ENCODE measurements around the gene MLLT11. TPM values are rescaled to one million over a fixed set of nuclear protein-coding genes. Genes with fewer than 3 reads are reported as not detected.

MLLT11 gene
- 3.9 TPM for total RNA-seq
- 1 to 10 TPM; 3.1 to 4.4 (median 4.2) TPM for polyA plus RNA-seq

- Mint-ChIP-seq H3K9me3 (peaks cover 0 to 3% (median 0%) of the 10 kb centered on the region in 7 donors), H3K4me1 (peaks cover 0 to 51% (median 32%) of the 10 kb centered on the region in 4 donors), H3K27me3 (peaks cover 15% of the 10 kb centered on the region), H3K27ac (peak within 1 kb of the TSS; percentile 97 to 98 (median 97)), H3K4me3 (peak within 1 kb of the TSS; percentile 95 to 99 (median 99)), H3K36me3 (peaks cover 33% of the 10 kb centered on the region)
- H3K27me3 ChIP-seq (ENCODE audit: control insufficient read depth, insufficient read depth, low read length): no peaks in the 10 kb centered on the region
- peaks cover 38% of the 10 kb centered on the region for H3K4me1 ChIP-seq (ENCODE audit: control insufficient read depth, insufficient read depth, low read length, poor library complexity, severe bottlenecking)
- peaks cover 8% of the 10 kb centered on the region for H3K36me3 ChIP-seq (ENCODE audit: control insufficient read depth, insufficient read depth, low read length)
- peak within 1 kb of the TSS; percentile 94 for H3K27ac ChIP-seq (ENCODE audit: insufficient read depth, low read length, poor library complexity, severe bottlenecking)
- no peak for ATAC-seq (ENCODE audit: low read depth in 2 of 2)
- peak within 1 kb of the TSS; percentile 96 for H3K4me3 ChIP-seq (ENCODE audit: low read depth, low read length)
- DNase-seq: peak in 1 of 3 donors; percentile 37
- no peaks in the 10 kb centered on the region for H3K9me3 ChIP-seq (ENCODE audit: control insufficient read depth in 2 of 2, low read length in 2 of 2)
These were observed at the start of gene MLLT11 for GRCh38 chr1:151060007-151060656. Gene MLLT11, plus strand, starts transcription at chr1:151060397. Its CDS starts 6,828 bp downstream, at chr1:151067225.

DNA sequence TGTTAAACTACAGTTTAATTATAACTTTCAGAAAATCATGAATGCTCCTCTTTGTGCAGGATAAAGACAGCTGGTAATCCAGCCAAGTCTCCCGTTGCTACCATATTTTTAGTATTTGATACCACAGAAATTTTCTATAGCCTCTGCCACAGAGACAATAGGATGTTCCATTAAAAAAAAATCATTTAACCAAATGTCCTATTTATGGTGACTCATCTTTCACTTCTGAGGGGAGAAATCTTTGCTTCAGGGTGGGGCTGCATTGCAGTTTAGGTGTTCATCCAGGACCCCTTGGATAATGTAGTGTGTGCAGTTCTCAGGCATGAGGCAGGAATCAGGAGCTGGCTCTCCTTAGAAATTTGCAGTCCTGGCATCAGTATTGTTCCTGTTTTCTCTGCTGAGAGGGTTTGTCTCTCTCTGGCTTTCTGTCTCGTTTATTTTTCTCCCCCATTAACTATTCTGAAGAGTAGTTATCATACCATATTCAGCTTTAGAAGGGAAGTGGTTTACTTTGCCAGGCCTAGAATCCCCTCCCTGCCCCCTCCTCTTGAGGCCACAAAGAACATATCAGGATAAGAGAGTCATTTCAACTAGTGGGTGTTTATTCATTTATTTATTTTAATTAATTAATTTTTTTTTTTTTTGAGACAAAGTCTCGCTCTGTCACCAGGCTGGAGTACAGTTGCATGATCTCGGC is 48.9 kb upstream of the MLLT11 start:
- Mint-ChIP-seq H3K4me1 (peaks cover 31 to 74% (median 44%) of the 10 kb centered on the region in 4 donors), H3K9me3 (no peaks in the 10 kb centered on the region), H3K36me3 (peaks cover 15% of the 10 kb centered on the region), H3K4me3 (peak overlapping the region; percentile 35 to 98 (median 58)), H3K27me3 (no peaks in the 10 kb centered on the region), H3K27ac (peak overlapping the region in 1 of 3 donors; percentile 91)
- ATAC-seq (ENCODE audit: low read depth in 2 of 2) (no peak), DNase-seq (no peak)
- Histone ChIP-seq H3K36me3 (ENCODE audit: control insufficient read depth, insufficient read depth, low read length) (no peaks in the 10 kb centered on the region), H3K4me1 (ENCODE audit: control insufficient read depth, insufficient read depth, low read length, poor library complexity, severe bottlenecking) (peaks cover 41% of the 10 kb centered on the region), H3K27me3 (ENCODE audit: control insufficient read depth, insufficient read depth, low read length) (no peaks in the 10 kb centered on the region), H3K4me3 (ENCODE audit: low read depth, low read length) (no peak overlapping the region), H3K27ac (ENCODE audit: insufficient read depth, low read length, poor library complexity, severe bottlenecking) (no peak overlapping the region), H3K9me3 (ENCODE audit: control insufficient read depth in 2 of 2, low read length in 2 of 2) (no peaks in the 10 kb centered on the region)

DNA sequence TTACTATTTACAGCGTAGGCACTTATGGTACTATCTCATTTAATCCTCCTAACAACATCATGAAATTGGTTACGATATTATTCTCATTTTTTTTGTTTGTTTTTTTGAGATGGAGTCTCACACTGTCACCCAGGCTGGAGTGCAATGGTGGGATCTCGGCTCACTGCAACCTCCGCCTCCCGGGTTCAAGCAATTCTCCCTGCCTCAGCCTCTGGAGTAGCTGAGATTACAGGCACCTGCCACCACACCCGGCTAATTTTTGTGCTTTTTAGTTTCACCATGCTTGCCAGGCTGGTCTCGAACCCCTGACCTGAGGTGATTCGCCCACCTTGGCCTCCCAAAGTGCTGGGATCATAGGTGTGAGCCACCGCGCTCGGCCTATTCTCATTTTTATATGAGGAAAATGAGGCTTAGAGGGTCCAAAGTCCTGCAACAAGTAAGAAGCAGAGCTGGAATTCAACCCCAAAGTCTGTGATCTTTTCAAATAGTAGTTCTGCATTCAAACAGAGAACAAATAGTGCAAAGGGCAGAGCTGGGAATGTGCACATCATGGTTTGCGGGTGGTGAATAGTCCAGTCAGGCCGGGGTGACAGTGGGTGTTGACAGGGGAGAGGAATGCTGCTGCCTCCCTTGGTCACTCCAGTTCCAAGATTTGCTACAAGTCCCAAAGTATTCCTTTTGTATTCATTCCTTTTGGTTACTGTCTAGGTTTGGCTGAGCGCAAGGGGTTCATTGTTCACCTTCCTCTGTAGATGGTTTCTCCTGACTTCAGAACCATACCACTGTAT is 47.3 kb upstream of the MLLT11 start:
- Histone ChIP-seq H3K9me3 (ENCODE audit: control insufficient read depth in 2 of 2, low read length in 2 of 2) (no peaks in the 10 kb centered on the region), H3K4me3 (ENCODE audit: low read depth, low read length) (no peak overlapping the region), H3K36me3 (ENCODE audit: control insufficient read depth, insufficient read depth, low read length) (no peaks in the 10 kb centered on the region), H3K27ac (ENCODE audit: insufficient read depth, low read length, poor library complexity, severe bottlenecking) (no peak overlapping the region), H3K27me3 (ENCODE audit: control insufficient read depth, insufficient read depth, low read length) (no peaks in the 10 kb centered on the region), H3K4me1 (ENCODE audit: control insufficient read depth, insufficient read depth, low read length, poor library complexity, severe bottlenecking) (peaks cover 26% of the 10 kb centered on the region)
- peaks cover 26 to 58% (median 33%) of the 10 kb centered on the region in 4 donors for H3K4me1 Mint-ChIP-seq
- H3K9me3 Mint-ChIP-seq: no peaks in the 10 kb centered on the region
- H3K36me3 Mint-ChIP-seq: peaks cover 15% of the 10 kb centered on the region
- no peak for DNase-seq
- peak overlapping the region in 2 of 4 donors; percentile 52 to 61 for H3K4me3 Mint-ChIP-seq
- no peaks in the 10 kb centered on the region for H3K27me3 Mint-ChIP-seq
- no peak for ATAC-seq (ENCODE audit: low read depth in 2 of 2)
- H3K27ac Mint-ChIP-seq: peak overlapping the region; percentile 25 to 89 (median 39)

DNA sequence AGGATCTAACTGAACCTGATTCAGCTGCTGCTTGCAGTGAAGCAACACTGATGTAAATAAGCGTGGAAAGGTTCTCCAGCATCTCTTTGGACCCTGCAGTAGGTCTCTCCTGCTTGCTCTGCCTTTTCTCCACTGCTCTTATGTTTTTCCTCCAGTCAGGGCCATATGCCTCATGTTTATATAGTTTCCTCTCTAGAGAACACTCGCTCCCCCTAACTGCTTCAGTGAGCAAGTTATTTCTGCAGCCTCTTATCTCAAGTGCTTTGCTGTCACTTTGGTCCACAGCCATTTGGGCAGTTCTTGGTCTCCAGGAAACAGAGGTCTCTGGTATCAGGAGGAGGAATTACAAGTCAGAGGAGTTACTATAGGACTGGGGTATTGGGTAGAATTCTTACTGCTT is 46.7 kb upstream of the MLLT11 start:
- Mint-ChIP-seq H3K9me3 (no peaks in the 10 kb centered on the region), H3K27me3 (no peaks in the 10 kb centered on the region), H3K4me3 (peak overlapping the region in 1 of 4 donors; percentile 61), H3K27ac (peak overlapping the region; percentile 25 to 89 (median 39)), H3K36me3 (peaks cover 20% of the 10 kb centered on the region), H3K4me1 (peaks cover 28 to 52% (median 30%) of the 10 kb centered on the region in 4 donors)
- peaks cover 4% of the 10 kb centered on the region for H3K36me3 ChIP-seq (ENCODE audit: control insufficient read depth, insufficient read depth, low read length)
- DNase-seq (no peak), ATAC-seq (ENCODE audit: low read depth in 2 of 2) (no peak)
- H3K9me3 ChIP-seq (ENCODE audit: control insufficient read depth in 2 of 2, low read length in 2 of 2): no peaks in the 10 kb centered on the region
- no peaks in the 10 kb centered on the region for H3K27me3 ChIP-seq (ENCODE audit: control insufficient read depth, insufficient read depth, low read length)
- peaks cover 24% of the 10 kb centered on the region for H3K4me1 ChIP-seq (ENCODE audit: control insufficient read depth, insufficient read depth, low read length, poor library complexity, severe bottlenecking)
- H3K4me3 ChIP-seq (ENCODE audit: low read depth, low read length): no peak overlapping the region
- H3K27ac ChIP-seq (ENCODE audit: insufficient read depth, low read length, poor library complexity, severe bottlenecking): no peak overlapping the region

DNA sequence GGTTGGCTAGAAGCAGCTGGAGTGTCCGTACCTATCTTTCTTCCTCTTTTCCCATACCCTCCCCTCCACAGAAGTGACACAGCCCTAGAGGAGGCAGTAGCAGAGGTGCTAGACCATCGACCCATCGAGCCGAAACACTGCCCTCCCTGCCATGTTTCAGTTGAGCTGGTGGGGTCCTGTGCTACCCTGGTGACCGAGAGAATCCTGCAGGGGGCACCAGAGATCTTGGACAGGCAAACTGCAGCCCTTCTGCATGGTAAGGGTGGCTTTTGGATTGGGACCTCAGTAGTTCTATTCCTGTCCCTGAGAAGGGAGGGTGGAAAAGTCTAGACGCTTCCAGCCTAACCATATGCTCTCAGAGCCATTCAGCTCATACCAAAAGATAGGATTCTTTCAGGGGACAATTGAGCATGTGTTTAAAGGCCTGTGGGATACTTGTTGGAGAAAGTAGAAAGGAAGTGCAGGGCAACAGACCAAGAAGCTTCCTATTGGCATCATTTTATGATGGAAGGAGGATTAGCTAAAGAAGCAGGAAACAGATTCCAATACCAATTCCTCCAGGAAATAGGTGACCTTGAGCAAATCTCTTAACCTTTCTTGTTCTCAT is 35.6 kb upstream of the MLLT11 start:
- H3K27ac Mint-ChIP-seq: peak overlapping the region; percentile 69 to 91 (median 75)
- no peaks in the 10 kb centered on the region for H3K27me3 Mint-ChIP-seq

DNA sequence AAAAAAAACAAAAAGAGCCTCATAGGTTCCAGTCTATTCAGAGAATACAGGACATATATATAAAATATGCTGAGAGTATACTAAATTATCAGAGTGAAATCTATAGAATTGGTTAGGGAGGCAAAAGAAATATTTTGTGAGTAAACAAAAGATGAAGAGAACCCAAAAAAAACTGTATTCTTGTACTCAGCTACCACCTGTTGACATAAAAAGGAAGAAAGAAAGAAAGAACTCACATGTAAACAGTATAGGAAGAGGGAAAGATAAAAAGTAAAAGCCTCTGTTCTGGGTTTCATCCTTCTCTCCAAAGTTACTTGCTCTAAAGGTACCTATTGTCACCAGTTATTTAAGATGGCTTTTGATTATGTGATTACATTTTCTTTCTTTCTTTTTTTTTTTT is 33.7 kb upstream of the MLLT11 start:
- H3K36me3 Mint-ChIP-seq: peaks cover 35% of the 10 kb centered on the region

More for the DNA sequence above, 35.6 kb upstream of the MLLT11 start:
- Mint-ChIP-seq H3K4me1 (peaks cover 0 to 9% (median 4%) of the 10 kb centered on the region in 4 donors), H3K4me3 (peak overlapping the region in 3 of 4 donors; percentile 46 to 70 (median 63)), H3K36me3 (peaks cover 29% of the 10 kb centered on the region), H3K9me3 (no peaks in the 10 kb centered on the region)
- Histone ChIP-seq H3K36me3 (ENCODE audit: control insufficient read depth, insufficient read depth, low read length) (peaks cover 26% of the 10 kb centered on the region), H3K4me1 (ENCODE audit: control insufficient read depth, insufficient read depth, low read length, poor library complexity, severe bottlenecking) (peaks cover 8% of the 10 kb centered on the region), H3K4me3 (ENCODE audit: low read depth, low read length) (peak overlapping the region; percentile 26), H3K27ac (ENCODE audit: insufficient read depth, low read length, poor library complexity, severe bottlenecking) (no peak overlapping the region), H3K9me3 (ENCODE audit: control insufficient read depth in 2 of 2, low read length in 2 of 2) (no peaks in the 10 kb centered on the region), H3K27me3 (ENCODE audit: control insufficient read depth, insufficient read depth, low read length) (no peaks in the 10 kb centered on the region)
- DNase-seq (peak; percentile 75 to 86 (median 86)), ATAC-seq (ENCODE audit: low read depth in 2 of 2) (peak; percentile 96 to 98)

GRCh38 chr1:151032164-151032563 is 28.0 kb upstream of the MLLT11 start:
- Histone ChIP-seq H3K4me1 (ENCODE audit: control insufficient read depth, insufficient read depth, low read length, poor library complexity, severe bottlenecking) (no peaks in the 10 kb centered on the region), H3K9me3 (ENCODE audit: control insufficient read depth in 2 of 2, low read length in 2 of 2) (no peaks in the 10 kb centered on the region), H3K4me3 (ENCODE audit: low read depth, low read length) (no peak overlapping the region), H3K27me3 (ENCODE audit: control insufficient read depth, insufficient read depth, low read length) (no peaks in the 10 kb centered on the region), H3K36me3 (ENCODE audit: control insufficient read depth, insufficient read depth, low read length) (peaks cover 46% of the 10 kb centered on the region), H3K27ac (ENCODE audit: insufficient read depth, low read length, poor library complexity, severe bottlenecking) (no peak overlapping the region)
- DNase-seq: no peak
- Mint-ChIP-seq H3K4me3 (no peak overlapping the region), H3K9me3 (no peaks in the 10 kb centered on the region), H3K4me1 (peaks cover 4 to 7% (median 6%) of the 10 kb centered on the region in 4 donors), H3K36me3 (peaks cover 42% of the 10 kb centered on the region), H3K27ac (no peak overlapping the region), H3K27me3 (no peaks in the 10 kb centered on the region)
- ATAC-seq (ENCODE audit: low read depth in 2 of 2): no peak

More for the DNA sequence above, 33.7 kb upstream of the MLLT11 start:
- DNase-seq: no peak
- Histone ChIP-seq H3K36me3 (ENCODE audit: control insufficient read depth, insufficient read depth, low read length) (peaks cover 29% of the 10 kb centered on the region), H3K9me3 (ENCODE audit: control insufficient read depth in 2 of 2, low read length in 2 of 2) (no peaks in the 10 kb centered on the region), H3K4me1 (ENCODE audit: control insufficient read depth, insufficient read depth, low read length, poor library complexity, severe bottlenecking) (peaks cover 8% of the 10 kb centered on the region), H3K27ac (ENCODE audit: insufficient read depth, low read length, poor library complexity, severe bottlenecking) (no peak overlapping the region), H3K4me3 (ENCODE audit: low read depth, low read length) (no peak overlapping the region), H3K27me3 (ENCODE audit: control insufficient read depth, insufficient read depth, low read length) (no peaks in the 10 kb centered on the region)
- Mint-ChIP-seq H3K4me1 (peaks cover 0 to 9% (median 4%) of the 10 kb centered on the region in 4 donors), H3K4me3 (no peak overlapping the region), H3K9me3 (no peaks in the 10 kb centered on the region), H3K27ac (peak overlapping the region in 1 of 3 donors; percentile 3), H3K27me3 (no peaks in the 10 kb centered on the region)
- ATAC-seq (ENCODE audit: low read depth in 2 of 2): no peak

All from CD4-positive, CD25-positive, alpha-beta regulatory T cell (primary cell).